ENCODE results near the gene ST6GAL1. TPM values are rescaled to one million over a fixed set of nuclear protein-coding genes. Genes with fewer than 3 reads are reported as not detected.

The ST6GAL1 gene
- total RNA-seq, 1 experiment from 2014 or later, result 3.3 TPM

GRCh38 chr3:186993210-186993782 is 63.0 kb downstream of the ST6GAL1 start:
- in situ Hi-C loops (cut with HindIII; ENCODE audit: low pct_unique_long_range_greater_than_20kb, low sequenced_read_pairs) (no loop called here), intact Hi-C loops (cut with micrococcal nuclease; ENCODE audit: unreplicated experiment) (no loop called here)
- no peaks in the 10 kb centered on the region for H3K9me3 ChIP-seq (ENCODE audit: control insufficient read depth, insufficient read depth, low read depth, low read length)
- DNase-seq (ENCODE audit: low read depth, low spot score), result no peak
- no peaks in the 10 kb centered on the region for H3K27me3 ChIP-seq (ENCODE audit: control insufficient read depth, insufficient read depth, low read length)
- no peak overlapping the region for H3K27ac ChIP-seq (ENCODE audit: low read length)
- TF ChIP-seq, protein P1, sequence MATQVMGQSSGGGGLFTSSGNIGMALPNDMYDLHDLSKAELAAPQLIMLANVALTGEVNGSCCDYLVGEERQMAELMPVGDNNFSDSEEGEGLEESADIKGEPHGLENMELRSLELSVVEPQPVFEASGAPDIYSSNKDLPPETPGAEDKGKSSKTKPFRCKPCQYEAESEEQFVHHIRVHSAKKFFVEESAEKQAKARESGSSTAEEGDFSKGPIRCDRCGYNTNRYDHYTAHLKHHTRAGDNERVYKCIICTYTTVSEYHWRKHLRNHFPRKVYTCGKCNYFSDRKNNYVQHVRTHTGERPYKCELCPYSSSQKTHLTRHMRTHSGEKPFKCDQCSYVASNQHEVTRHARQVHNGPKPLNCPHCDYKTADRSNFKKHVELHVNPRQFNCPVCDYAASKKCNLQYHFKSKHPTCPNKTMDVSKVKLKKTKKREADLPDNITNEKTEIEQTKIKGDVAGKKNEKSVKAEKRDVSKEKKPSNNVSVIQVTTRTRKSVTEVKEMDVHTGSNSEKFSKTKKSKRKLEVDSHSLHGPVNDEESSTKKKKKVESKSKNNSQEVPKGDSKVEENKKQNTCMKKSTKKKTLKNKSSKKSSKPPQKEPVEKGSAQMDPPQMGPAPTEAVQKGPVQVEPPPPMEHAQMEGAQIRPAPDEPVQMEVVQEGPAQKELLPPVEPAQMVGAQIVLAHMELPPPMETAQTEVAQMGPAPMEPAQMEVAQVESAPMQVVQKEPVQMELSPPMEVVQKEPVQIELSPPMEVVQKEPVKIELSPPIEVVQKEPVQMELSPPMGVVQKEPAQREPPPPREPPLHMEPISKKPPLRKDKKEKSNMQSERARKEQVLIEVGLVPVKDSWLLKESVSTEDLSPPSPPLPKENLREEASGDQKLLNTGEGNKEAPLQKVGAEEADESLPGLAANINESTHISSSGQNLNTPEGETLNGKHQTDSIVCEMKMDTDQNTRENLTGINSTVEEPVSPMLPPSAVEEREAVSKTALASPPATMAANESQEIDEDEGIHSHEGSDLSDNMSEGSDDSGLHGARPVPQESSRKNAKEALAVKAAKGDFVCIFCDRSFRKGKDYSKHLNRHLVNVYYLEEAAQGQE (IDR thresholded peaks at IDR 0.05; ENCODE audit: insufficient read depth in 1 of 2, low read depth in 2 of 2, low read length in 1 of 2), result no peak
- TF ChIP-seq TCF7L2 (IDR thresholded peaks at IDR 0.05; ENCODE audit: low read depth, low read length), result no peak
- no peak for TF ChIP-seq POLR2AphosphoS5 (IDR thresholded peaks at IDR 0.05; ENCODE audit: low read depth, low read length)
- TF ChIP-seq SIN3A (IDR thresholded peaks at IDR 0.05; ENCODE audit: borderline replicate concordance, insufficient read depth, low read depth, low read length), result no peak
- TF ChIP-seq, protein P2, sequence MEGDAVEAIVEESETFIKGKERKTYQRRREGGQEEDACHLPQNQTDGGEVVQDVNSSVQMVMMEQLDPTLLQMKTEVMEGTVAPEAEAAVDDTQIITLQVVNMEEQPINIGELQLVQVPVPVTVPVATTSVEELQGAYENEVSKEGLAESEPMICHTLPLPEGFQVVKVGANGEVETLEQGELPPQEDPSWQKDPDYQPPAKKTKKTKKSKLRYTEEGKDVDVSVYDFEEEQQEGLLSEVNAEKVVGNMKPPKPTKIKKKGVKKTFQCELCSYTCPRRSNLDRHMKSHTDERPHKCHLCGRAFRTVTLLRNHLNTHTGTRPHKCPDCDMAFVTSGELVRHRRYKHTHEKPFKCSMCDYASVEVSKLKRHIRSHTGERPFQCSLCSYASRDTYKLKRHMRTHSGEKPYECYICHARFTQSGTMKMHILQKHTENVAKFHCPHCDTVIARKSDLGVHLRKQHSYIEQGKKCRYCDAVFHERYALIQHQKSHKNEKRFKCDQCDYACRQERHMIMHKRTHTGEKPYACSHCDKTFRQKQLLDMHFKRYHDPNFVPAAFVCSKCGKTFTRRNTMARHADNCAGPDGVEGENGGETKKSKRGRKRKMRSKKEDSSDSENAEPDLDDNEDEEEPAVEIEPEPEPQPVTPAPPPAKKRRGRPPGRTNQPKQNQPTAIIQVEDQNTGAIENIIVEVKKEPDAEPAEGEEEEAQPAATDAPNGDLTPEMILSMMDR (IDR thresholded peaks at IDR 0.05), result no peak
- no TSS peak for BruUV-seq (replicated peaks)
- no peak for ATAC-seq
- CTCF ChIA-PET, result no interaction called here
- H3K4me3 ChIP-seq (ENCODE audit: low read depth in 2 of 2, low read length in 2 of 2), result no peak overlapping the region
- POLR2A ChIA-PET, result no interaction called here
- H3K36me3 ChIP-seq (ENCODE audit: control insufficient read depth, insufficient read depth, low read length), result no peaks in the 10 kb centered on the region
- no peaks in the 10 kb centered on the region for H3K4me1 ChIP-seq (ENCODE audit: control insufficient read depth, insufficient read depth, low read length)

- CTCF ChIA-PET, result no interaction called here
- H3K27ac ChIP-seq (ENCODE audit: low read length), result no peak overlapping the region
- in situ Hi-C loops (cut with HindIII; ENCODE audit: low pct_unique_long_range_greater_than_20kb, low sequenced_read_pairs), result no loop called here
- H3K36me3 ChIP-seq (ENCODE audit: control insufficient read depth, insufficient read depth, low read length), result no peaks in the 10 kb centered on the region
- DNase-seq (ENCODE audit: low read depth, low spot score) (no peak), ATAC-seq (no peak)
- TF ChIP-seq TCF7L2 (IDR thresholded peaks at IDR 0.05; ENCODE audit: low read depth, low read length) (no peak), POLR2AphosphoS5 (IDR thresholded peaks at IDR 0.05; ENCODE audit: low read depth, low read length) (no peak), SIN3A (IDR thresholded peaks at IDR 0.05; ENCODE audit: borderline replicate concordance, insufficient read depth, low read depth, low read length) (no peak)
- TF ChIP-seq, protein P1 (IDR thresholded peaks at IDR 0.05; ENCODE audit: insufficient read depth in 1 of 2, low read depth in 2 of 2, low read length in 1 of 2), result no peak
- TF ChIP-seq, protein P2 (IDR thresholded peaks at IDR 0.05), result no peak
- BruUV-seq (replicated peaks), result no TSS peak
- H3K9me3 ChIP-seq (ENCODE audit: control insufficient read depth, insufficient read depth, low read depth, low read length), result no peaks in the 10 kb centered on the region
- H3K4me3 ChIP-seq (ENCODE audit: low read depth in 2 of 2, low read length in 2 of 2), result no peak overlapping the region
- H3K4me1 ChIP-seq (ENCODE audit: control insufficient read depth, insufficient read depth, low read length), result no peaks in the 10 kb centered on the region
- POLR2A ChIA-PET, result interaction anchor here (0.5 kb wide), 1 partner anchor 424 kb away, joined by 7 read pairs; no protein-coding TSS in a partner anchor
- H3K27me3 ChIP-seq (ENCODE audit: control insufficient read depth, insufficient read depth, low read length), result no peaks in the 10 kb centered on the region
- intact Hi-C loops (cut with micrococcal nuclease; ENCODE audit: unreplicated experiment), result no loop called here
Measured at GRCh38 chr3:186994000-186994955, 64.0 kb downstream of the ST6GAL1 start.
